Activated T-helper 17 cell treated with anti-CD3 and anti-CD28 coated beads, Interleukin-2, amount 50 U/mL, for 72 hours (primary cell): Measurements from ENCODE around the gene FDXR. TPM values are rescaled to one million over a fixed set of nuclear protein-coding genes. Genes with fewer than 3 reads are reported as not detected.
"Not testable (repeated sequence)": the region's sequence is repeated elsewhere in the genome, so short reads cannot be mapped to it uniquely, and the experiment has no call there.

Source experiments
- ATAC-seq: fragments of 150-1000 bp; cut with Tn5 transposase; replicated peaks from 2 replicates; pipeline ENCODE4 v1.10.0; 2021; ENCODE audit warnings: mild to moderate bottlenecking, moderate library complexity
- H3K27ac Mint-ChIP-seq: one replicate; pipeline ENCODE4 v1.8.0; 2022; ENCODE audit warnings: mixed read lengths
- H3K27me3 Mint-ChIP-seq: one replicate; pipeline ENCODE4 v1.8.0; 2022; ENCODE audit warnings: mixed read lengths
- H3K36me3 Mint-ChIP-seq: one replicate; pipeline ENCODE4 v1.8.0; 2022; ENCODE audit warnings: low read depth, mild to moderate bottlenecking, mixed read lengths
- H3K4me1 Mint-ChIP-seq: one replicate; pipeline ENCODE4 v1.8.0; 2022; ENCODE audit warnings: mixed read lengths
- H3K4me3 Mint-ChIP-seq: one replicate; pipeline ENCODE4 v1.8.0; 2022; ENCODE audit warnings: mild to moderate bottlenecking, mixed read lengths
- H3K9me3 Mint-ChIP-seq: one replicate; pipeline ENCODE4 v1.8.0; 2022; ENCODE audit warnings: mixed read lengths
- total RNA-seq, 2 donors: library from RNA; stranded (reverse); gene quantifications; one replicate each; pipeline ENCODE4 v1.2.3, GENCODE V29; 2022

Gene FDXR
- 10 to 100 TPM; 56.7 to 58.4 TPM for total RNA-seq

- peaks cover 16% of the 10 kb centered on the region for H3K4me1 Mint-ChIP-seq
- H3K9me3 Mint-ChIP-seq, result no peaks in the 10 kb centered on the region
- H3K27ac Mint-ChIP-seq, result peak within 1 kb of the TSS; percentile 88
- peaks cover 26% of the 10 kb centered on the region for H3K36me3 Mint-ChIP-seq
- H3K4me3 Mint-ChIP-seq, result peak within 1 kb of the TSS; percentile 91
- no peaks in the 10 kb centered on the region for H3K27me3 Mint-ChIP-seq
- ATAC-seq, result peak; percentile 30
These were observed at the start of gene FDXR for GRCh38 chr17:74872313-74873036. Gene FDXR, minus strand, starts transcription at chr17:74872994. Its CDS starts 50 bp downstream, at chr17:74872944.

- H3K27me3 Mint-ChIP-seq, result peaks cover 26% of the 10 kb centered on the region
These were observed 49.4 kb upstream of the FDXR start for GRCh38 chr17:74922172-74922571.

GRCh38 chr17:74921769-74922168 is 49.0 kb upstream of the FDXR start:
- Mint-ChIP-seq H3K4me1 (no peaks in the 10 kb centered on the region), H3K36me3 (no peaks in the 10 kb centered on the region)

More at GRCh38 chr17:74922172-74922571, 49.4 kb upstream of the FDXR start:
- Mint-ChIP-seq H3K9me3 (no peaks in the 10 kb centered on the region), H3K4me1 (no peaks in the 10 kb centered on the region), H3K4me3 (no peak overlapping the region), H3K27ac (no peak overlapping the region), H3K36me3 (no peaks in the 10 kb centered on the region)
- ATAC-seq, result no peak

GRCh38 chr17:74921026-74921681 is 48.4 kb upstream of the FDXR start:
- Mint-ChIP-seq H3K9me3 (no peaks in the 10 kb centered on the region), H3K27ac (no peak overlapping the region), H3K27me3 (peaks cover 24% of the 10 kb centered on the region), H3K36me3 (no peaks in the 10 kb centered on the region), H3K4me1 (no peaks in the 10 kb centered on the region), H3K4me3 (no peak overlapping the region)
- no peak for ATAC-seq

More at GRCh38 chr17:74921769-74922168, 49.0 kb upstream of the FDXR start:
- no peak for ATAC-seq
- Mint-ChIP-seq H3K9me3 (no peaks in the 10 kb centered on the region), H3K27me3 (peaks cover 26% of the 10 kb centered on the region), H3K4me3 (no peak overlapping the region), H3K27ac (no peak overlapping the region)

- no peak overlapping the region for H3K27ac Mint-ChIP-seq
- no peaks in the 10 kb centered on the region for H3K9me3 Mint-ChIP-seq
- H3K4me1 Mint-ChIP-seq, result no peaks in the 10 kb centered on the region
- H3K4me3 Mint-ChIP-seq, result no peak overlapping the region
- peaks cover 20% of the 10 kb centered on the region for H3K27me3 Mint-ChIP-seq
- H3K36me3 Mint-ChIP-seq, result no peaks in the 10 kb centered on the region
- no peak for ATAC-seq
These were observed 47.8 kb upstream of the FDXR start for GRCh38 chr17:74920642-74921025.

- Mint-ChIP-seq H3K9me3 (no peaks in the 10 kb centered on the region), H3K27me3 (peaks cover 16% of the 10 kb centered on the region), H3K36me3 (no peaks in the 10 kb centered on the region), H3K4me3 (no peak overlapping the region), H3K27ac (no peak overlapping the region), H3K4me1 (no peaks in the 10 kb centered on the region)
- no peak for ATAC-seq
These were observed 47.5 kb upstream of the FDXR start for GRCh38 chr17:74920306-74920620.

- Mint-ChIP-seq H3K4me3 (no peak overlapping the region), H3K9me3 (no peaks in the 10 kb centered on the region), H3K36me3 (no peaks in the 10 kb centered on the region), H3K27ac (no peak overlapping the region), H3K4me1 (no peaks in the 10 kb centered on the region), H3K27me3 (peaks cover 10% of the 10 kb centered on the region)
- ATAC-seq, result no peak
These were observed 46.9 kb upstream of the FDXR start for GRCh38 chr17:74919440-74920305.

GRCh38 chr17:74918906-74919305 is 46.1 kb upstream of the FDXR start:
- H3K27me3 Mint-ChIP-seq, result peaks cover 10% of the 10 kb centered on the region
- no peak overlapping the region for H3K4me3 Mint-ChIP-seq
- ATAC-seq, result no peak

GRCh38 chr17:74917430-74917829 is 44.6 kb upstream of the FDXR start:
- no peaks in the 10 kb centered on the region for H3K9me3 Mint-ChIP-seq
- no peak overlapping the region for H3K27ac Mint-ChIP-seq
- no peak overlapping the region for H3K4me3 Mint-ChIP-seq
- peaks cover 6% of the 10 kb centered on the region for H3K27me3 Mint-ChIP-seq
- H3K36me3 Mint-ChIP-seq, result no peaks in the 10 kb centered on the region
- H3K4me1 Mint-ChIP-seq, result no peaks in the 10 kb centered on the region
- ATAC-seq, result no peak

More at GRCh38 chr17:74918906-74919305, 46.1 kb upstream of the FDXR start:
- Mint-ChIP-seq H3K4me1 (no peaks in the 10 kb centered on the region), H3K9me3 (no peaks in the 10 kb centered on the region), H3K27ac (no peak overlapping the region), H3K36me3 (no peaks in the 10 kb centered on the region)

GRCh38 chr17:74916851-74917199 is 44.0 kb upstream of the FDXR start:
- ATAC-seq, result no peak
- Mint-ChIP-seq H3K27me3 (peaks cover 5% of the 10 kb centered on the region), H3K4me1 (no peaks in the 10 kb centered on the region), H3K27ac (no peak overlapping the region), H3K9me3 (no peaks in the 10 kb centered on the region), H3K36me3 (no peaks in the 10 kb centered on the region), H3K4me3 (no peak overlapping the region)

- Mint-ChIP-seq H3K4me1 (no peaks in the 10 kb centered on the region), H3K36me3 (no peaks in the 10 kb centered on the region), H3K4me3 (no peak overlapping the region), H3K27me3 (peaks cover 5% of the 10 kb centered on the region), H3K9me3 (no peaks in the 10 kb centered on the region), H3K27ac (no peak overlapping the region)
- ATAC-seq, result no peak
These were observed 43.5 kb upstream of the FDXR start for GRCh38 chr17:74916136-74916850.

- not testable (repeated sequence) for H3K36me3 Mint-ChIP-seq, H3K27ac Mint-ChIP-seq, ATAC-seq, H3K9me3 Mint-ChIP-seq, H3K27me3 Mint-ChIP-seq, H3K4me1 Mint-ChIP-seq, H3K4me3 Mint-ChIP-seq
These were observed 38.6 kb upstream of the FDXR start for GRCh38 chr17:74911423-74911822.

GRCh38 chr17:74909097-74909496 is 36.3 kb upstream of the FDXR start:
- not testable (repeated sequence) for H3K27ac Mint-ChIP-seq, H3K36me3 Mint-ChIP-seq, H3K9me3 Mint-ChIP-seq, H3K27me3 Mint-ChIP-seq, H3K4me1 Mint-ChIP-seq, H3K4me3 Mint-ChIP-seq, ATAC-seq

GRCh38 chr17:74907012-74907411 is 34.2 kb upstream of the FDXR start:
- Mint-ChIP-seq H3K36me3 (no peaks in the 10 kb centered on the region), H3K4me1 (no peaks in the 10 kb centered on the region), H3K27me3 (peaks cover 5% of the 10 kb centered on the region), H3K27ac (no peak overlapping the region), H3K9me3 (no peaks in the 10 kb centered on the region), H3K4me3 (no peak overlapping the region)
- no peak for ATAC-seq
